Left lobe of liver (tissue), 2 donors: ENCODE measurements around the gene C1orf159. TPM values are rescaled to one million over a fixed set of nuclear protein-coding genes. Genes with fewer than 3 reads are reported as not detected.

Experiments
- ATAC-seq: fragments of 200-7000 bp; cut with Tn5 transposase; one replicate; pipeline ENCODE4 v1.9.1; 2020; ENCODE audit warnings: mild to moderate bottlenecking, moderate library complexity
- DNase-seq: peaks from one replicate; pipeline ENCODE4 v3.0.0-alpha.2; 2020; ENCODE audit warnings: low spot score
- total RNA-seq: library from RNA; stranded (reverse); gene quantifications from one replicate; pipeline ENCODE4 v1.2.1, GENCODE V29; 2021
- donor health status: DM: no; HTN: no; CAD: no; lungs with moderate emphysema.
- donor health status: DM: no; HTN: yes; CAD: no.

The C1orf159 gene
- total RNA-seq, 1 donor from 2014 or later = 8.4 TPM

DNA sequence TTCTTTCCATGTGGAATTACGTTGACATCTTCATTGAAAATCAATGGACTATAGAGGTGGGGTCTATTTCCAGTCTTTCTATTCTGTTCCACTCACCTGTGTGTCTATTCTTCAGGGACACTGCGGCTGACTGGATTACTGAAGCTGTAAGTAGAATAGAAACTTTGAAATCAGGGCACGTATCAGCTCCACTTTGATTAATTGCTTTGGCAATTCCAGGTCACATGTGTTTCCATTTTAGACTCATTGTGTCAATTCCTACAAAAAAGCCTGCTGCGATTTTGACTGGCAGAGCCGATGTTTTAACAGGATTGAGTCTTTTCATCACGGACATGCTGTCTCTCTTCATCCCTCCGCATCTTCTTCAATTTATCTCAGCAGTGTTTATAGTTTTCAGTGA, 20.9 kb downstream of the C1orf159 start:
- ATAC-seq = no peak

DNA sequence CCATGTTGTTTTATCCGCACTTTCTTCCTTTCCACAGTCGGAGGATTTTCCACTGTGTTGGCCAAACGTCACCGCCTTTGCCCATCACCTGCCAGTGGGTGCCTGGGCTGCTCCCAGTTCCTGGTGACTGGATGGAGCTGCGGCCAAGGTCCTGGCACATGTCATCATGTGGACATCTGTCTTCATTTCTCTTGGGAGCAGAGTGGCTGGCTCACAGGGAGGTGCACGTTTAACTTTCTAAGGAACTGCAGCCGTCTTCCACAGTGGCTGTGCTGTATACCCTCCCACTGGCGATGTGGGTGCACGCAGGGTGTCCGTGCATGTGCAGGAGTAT, 22.3 kb downstream of the C1orf159 start:
- ATAC-seq (no peak), DNase-seq (peak; percentile 28)

More for the DNA sequence above, 20.9 kb downstream of the C1orf159 start:
- DNase-seq = peak; percentile 2

DNA sequence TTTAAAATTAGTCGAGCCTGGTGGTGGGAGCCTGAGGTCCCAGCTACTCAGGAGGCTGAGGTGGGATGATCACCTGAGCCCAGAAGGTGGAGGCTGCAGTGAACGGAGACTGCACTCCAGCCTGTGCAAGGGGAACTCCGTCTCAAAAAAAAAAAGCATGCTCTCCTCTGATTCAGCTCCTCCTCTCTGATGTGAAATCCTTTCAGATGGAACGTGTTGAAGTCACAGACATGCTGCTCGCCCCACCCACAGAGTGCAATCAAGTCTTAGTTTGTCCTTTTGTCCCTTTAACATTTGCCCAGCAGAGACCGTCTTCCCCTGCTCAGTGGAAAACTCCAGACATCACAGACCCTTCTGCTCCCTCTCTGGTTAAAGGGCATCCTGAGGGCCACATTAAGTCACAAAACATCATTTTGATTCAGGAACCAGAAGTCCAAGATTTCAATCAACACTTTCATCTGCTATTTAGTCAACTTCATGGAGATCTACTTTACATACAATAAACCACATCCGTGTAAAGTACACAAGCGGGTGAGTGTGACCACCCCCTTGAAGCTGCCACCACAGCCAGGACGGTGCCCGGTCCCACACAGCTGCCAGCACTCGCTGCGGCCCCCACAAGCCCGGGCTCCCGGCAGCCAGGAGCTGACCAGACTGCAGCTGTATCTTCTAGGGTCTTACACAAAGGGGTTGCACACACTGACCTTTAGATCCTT, 22.8 kb downstream of the C1orf159 start:
- ATAC-seq (no peak), DNase-seq (peak; percentile 30)

DNA sequence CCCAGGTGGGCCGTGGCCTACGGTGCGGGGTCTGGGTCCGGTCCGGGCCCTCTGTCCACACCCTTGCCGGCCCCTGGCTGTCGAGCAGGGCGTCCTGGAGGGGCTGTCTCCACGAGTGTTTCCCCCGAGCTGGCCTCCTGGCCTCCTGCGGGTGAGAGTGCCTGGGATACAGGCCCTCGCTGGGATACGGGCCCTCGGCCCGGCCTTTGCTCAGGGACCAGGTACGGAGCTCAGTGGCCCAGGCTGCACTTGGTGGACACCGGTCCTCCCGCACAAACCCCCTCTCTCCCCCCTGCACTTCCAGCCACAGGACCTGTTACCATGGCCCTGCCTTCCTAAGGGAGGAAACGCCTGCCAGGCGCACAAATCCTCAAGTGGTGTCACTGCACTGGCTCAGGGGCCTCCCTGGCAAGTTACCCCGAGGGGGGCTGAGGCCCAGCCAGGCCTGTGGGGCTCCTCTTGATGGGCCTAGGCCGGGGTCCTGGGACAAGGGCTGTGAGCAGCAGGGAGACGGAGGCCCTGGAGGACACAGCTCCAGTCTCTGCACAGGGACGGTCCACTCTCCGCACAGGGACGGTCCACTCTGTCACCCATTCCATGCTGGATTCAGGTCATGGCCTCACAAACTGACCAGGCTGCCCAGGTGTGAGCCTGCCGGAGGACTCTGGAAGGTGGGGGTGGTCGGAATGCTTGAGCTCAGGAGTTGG, 23.6 kb downstream of the C1orf159 start:
- ATAC-seq (no peak), DNase-seq (peak; percentile 28)

DNA sequence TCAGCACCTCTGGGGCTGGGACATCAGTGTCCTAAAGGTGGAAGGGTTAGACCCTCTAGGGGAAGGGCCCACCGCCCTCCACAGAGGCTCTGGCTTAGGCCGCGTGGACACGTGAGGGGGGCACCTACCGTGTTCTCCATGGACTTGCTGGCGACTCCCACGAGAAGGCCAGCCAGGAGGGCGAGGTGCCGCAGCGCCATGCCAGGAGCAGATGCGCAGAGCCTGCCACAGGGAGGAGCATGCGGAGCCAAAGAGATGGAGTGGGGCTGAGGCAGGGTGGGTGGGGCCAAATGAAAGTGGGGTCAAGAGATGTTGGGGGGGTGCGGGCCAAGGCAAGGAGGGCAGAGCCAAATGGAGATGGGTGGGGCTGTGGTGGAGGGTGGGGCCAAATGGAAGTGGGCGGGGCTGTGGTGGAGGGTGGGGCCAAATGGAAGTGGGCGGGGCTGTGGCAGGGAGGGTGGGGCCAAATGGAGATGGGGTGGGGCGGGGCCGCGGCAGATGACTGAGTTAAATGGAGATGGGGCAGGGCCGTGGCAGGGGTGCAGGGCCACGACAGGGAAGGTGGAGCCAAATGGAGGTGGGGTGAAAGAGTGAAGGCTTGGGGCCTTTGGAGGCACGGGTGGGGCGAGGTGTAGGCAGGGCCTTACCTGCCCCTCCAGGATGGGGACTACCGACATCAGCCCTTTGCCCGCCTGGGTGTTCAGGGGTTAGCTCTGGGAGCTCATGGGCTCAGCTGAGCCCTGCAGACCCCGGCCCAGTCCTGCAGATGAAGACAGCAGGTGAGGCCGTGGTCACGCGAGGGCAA, 24.3 kb downstream of the C1orf159 start:
- ATAC-seq = peak; percentile 8
- peak; percentile 44 for DNase-seq

DNA sequence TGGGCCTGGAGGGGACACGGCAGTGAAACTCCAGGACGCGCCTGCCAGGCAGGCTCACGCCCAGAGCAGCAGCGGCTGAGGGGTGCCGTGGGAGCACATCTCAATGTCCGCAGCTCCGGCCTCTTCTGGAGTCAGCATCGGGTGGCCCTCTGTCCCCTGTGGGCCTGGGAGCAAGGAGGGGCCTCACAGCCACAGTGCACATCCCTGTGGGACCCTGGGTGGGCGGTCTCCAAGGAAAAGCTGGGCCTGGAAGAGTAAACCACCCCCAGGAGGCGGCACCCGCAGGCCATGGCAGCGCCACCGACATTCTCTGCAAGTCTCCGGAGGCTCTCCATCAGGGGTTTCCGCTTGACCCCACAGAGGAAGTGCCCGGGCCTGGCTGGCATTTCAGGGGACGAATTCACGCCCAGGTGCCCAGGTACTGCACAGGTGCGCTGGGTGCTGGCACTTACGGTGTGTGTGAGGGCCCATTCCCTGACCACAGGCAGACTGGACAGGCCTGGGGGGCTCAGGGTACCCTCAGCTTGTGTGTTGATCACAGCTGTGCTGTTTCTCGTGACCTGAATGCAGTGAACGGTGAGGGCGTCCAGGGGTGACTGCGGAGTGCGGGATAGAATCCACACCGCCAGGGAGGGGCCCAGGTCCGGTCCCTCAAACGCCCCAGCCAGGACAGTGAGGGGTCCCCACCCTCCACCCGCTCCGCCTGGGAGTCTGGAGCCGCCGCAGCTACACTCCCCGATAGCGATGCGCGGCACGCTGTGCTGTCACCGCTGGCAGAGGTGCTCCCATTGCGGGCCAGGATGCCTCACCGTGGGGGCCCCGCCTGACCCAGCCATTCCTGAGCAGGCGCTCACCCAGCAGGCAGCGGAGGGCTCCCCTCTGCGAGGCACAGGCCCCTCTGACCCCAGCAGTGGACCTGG, 25.2 kb downstream of the C1orf159 start:
- ATAC-seq (no peak), DNase-seq (peak; percentile 42)

DNA sequence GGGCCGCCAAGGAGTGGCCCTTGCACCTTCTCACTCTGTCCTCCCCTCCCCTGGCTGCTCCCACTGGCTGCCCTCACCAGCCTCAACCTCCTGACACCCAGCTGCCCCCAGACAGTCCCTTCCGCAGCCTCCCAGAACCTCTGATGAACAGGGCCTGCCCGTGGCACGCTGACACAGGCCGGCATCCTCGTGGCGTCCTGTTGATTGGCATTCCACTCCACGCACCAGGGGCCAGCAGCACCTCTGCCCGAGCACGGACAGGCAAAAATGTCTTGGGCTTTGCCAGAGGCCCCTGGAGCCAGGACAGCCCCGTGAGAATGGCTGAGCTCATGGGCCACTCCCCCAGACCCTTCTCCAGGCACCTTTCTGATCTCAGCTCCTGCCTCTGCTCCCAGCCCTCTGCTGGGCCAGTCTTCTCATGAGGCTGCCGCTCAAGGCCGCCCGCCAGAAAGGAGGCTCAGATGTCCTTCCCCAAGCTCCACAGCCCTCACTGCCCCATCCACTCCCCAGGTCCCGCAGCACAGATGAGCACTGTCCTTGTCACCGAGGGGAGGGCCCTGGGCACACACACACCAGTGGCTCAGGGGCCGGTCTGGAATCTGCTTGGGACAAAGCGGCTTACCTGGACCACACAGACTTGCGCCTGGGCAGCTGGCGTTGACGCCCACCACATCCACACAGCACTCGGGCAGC, 26.0 kb downstream of the C1orf159 start:
- ATAC-seq (no peak), DNase-seq (peak; percentile 28)

DNA sequence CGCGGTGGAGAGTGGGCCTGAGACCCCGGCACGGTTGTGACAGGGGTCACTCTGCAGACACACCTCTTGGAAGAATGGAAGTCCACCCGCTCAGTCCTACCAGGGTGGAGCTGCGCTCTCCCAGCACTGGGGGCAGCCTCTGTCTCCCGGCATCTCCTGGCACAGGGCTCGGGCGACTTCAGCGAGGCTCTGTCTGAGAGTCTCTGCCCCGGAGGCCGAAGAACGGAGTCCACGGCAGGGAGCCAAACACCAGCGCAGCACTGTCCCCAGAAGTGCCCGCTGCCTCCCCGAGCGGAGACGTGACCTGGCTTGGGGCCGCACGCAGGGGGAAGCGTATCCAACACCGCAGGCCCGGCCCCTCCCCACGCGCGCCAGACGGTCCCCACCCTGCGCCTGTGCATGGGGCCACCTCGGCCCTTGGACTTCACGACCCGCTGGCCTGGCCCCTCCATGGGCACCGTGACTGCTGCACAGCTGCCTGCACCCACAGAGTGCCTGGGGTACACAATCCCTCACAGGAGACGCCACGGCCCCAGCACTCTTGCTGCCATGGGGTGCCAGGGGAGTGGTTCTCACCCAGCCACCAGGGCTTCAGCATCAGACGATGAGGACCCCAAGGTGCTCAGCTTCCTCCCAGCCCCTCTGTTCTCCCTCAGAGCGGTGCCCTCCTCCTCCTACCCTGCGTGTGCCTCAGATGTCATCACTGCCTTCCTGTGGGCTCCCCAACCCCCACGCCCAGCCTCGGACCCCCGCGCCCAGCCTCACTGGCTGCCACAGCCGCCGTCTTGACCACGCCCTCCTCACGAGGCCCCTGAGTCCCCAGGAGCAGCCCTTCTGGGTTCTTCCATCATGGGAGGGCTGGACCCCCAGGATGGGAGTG, 26.8 kb downstream of the C1orf159 start:
- ATAC-seq (no peak), DNase-seq (peak; percentile 39)

DNA sequence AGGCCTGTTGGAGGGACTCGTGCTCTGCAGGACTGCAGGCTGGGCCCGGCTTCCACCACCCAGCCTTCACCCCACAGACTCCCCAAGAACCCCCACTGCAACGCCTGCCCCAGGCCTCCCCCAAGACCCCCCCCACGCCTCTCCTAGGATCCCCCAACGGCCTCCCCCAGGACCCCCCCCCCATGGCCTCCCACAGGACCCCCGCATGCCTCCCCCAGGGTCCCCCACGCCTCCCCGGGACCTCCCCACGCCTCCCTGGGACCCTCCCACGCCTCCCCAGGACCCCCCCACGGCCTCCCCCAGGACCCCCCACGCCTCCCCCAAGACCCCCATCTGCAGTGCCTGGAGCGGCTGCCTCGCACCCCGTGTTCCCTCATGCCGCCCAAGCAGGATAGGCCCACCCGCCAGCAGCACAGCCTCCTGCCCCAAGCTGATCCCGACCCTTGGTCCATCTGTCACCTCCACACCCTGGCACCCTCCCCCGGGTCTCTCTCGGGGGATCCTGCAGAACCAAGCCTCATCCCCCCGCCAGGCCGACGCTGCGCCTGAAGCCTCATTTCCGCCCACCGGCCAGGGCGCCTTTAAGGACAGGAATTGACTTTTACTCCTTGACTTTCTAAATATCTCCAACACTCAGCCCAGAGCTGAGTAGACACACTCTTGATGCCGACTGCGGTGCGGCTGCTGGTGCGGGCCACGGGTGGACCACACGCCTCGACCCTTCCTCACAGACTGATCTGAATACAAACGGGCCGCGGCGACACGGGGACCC, 27.7 kb downstream of the C1orf159 start:
- no peak for ATAC-seq
- DNase-seq = peak; percentile 39

DNA sequence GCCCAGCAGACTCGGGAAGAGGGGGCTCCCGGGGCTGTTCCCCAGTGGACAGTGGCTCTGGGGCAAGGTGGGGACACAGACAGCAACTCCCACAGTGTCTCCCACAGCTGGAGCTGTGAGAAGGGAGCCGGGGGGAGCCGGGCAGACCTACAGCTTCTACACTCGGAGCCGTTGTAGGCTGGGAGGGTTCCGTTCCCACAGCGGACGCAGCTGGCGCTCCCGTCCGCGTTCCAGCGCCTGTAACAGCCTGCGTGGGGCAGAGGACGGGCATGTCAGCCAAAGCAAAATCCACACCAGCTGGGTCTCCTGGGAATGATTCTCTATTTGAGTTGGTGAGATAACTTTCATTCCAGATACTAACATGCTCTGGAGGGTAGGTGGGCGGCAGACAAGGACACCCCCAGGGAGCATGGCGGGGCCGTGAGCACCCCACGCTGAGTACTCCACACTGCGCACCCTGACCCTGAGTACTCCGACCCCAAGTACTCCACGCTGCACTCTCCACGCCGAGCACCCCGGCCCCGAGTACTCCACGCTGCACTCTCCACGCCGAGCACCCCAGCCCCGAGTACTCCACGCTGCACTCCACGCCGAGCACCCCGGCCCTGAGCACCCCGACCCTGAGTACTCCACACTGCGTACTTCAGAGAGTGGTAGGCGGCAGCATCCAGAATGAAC, 28.4 kb downstream of the C1orf159 start:
- ATAC-seq (no peak), DNase-seq (peak; percentile 40)

DNA sequence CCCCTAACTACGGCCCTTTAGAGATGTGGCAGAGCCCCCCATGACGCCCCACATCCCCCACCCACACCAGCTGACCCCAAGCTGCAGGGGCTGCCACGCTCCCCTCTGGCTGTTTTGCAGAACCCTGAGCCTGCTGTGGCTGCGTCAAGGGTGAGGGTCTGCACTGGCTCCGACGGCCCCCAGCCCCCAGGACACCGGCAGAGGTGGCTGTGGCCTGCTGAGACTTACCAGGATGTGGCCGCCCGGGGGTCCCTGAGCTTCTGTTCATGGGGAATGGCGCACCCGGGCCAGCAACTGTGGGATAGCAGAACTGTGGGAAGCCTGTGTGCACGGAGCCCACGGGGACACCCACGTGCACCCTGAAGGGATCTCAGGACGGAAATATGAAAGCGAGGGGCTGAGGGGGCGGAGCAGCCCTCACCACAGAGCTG, 29.0 kb downstream of the C1orf159 start:
- no peak for ATAC-seq
- peak; percentile 38 for DNase-seq

DNA sequence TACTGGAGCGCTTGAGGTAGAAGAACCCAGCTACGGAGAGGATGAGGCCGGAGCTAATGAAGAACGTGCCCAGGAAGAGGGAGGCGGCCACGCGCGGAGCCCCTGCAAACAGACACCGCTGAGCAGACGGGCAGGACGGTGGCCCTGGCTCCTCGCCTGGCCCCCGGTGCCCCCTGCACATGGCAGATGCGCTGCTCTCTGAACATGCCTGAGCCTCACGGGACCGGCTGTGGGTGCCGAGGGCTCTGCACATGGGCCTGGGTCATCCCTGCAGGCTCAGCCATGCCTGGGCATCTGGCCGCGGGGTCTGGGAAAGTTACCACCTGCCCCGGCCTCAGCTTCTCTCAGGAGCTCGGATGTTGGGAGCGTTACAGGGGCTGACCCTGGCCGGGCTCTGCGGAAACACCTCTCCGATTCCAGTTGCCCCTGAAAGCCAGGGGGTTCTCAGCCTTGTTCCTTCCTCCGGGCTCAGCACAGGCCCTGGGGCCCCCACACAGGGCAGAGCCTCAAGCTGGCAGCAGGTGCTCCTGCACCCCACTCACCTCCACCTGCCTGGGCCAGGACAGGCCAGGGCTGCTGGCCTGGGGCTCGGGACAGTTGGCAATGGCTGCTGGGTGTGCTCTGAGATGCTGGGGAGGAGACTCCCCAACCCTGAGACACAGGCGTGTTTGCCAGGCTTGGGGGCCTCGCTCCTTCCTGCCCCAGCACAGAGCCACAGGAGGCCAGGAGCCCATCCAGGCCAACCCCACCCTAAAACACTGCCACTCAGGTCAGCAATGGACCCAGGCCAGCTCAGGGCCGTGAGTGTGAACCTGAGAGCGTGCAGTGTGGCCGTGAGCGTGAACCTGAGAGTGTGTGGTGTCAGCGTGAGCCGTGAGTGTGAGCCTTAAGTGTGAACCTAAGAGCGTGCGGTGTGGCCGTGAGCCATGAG, 29.7 kb downstream of the C1orf159 start:
- peak; percentile 44 for DNase-seq
- ATAC-seq = no peak

DNA sequence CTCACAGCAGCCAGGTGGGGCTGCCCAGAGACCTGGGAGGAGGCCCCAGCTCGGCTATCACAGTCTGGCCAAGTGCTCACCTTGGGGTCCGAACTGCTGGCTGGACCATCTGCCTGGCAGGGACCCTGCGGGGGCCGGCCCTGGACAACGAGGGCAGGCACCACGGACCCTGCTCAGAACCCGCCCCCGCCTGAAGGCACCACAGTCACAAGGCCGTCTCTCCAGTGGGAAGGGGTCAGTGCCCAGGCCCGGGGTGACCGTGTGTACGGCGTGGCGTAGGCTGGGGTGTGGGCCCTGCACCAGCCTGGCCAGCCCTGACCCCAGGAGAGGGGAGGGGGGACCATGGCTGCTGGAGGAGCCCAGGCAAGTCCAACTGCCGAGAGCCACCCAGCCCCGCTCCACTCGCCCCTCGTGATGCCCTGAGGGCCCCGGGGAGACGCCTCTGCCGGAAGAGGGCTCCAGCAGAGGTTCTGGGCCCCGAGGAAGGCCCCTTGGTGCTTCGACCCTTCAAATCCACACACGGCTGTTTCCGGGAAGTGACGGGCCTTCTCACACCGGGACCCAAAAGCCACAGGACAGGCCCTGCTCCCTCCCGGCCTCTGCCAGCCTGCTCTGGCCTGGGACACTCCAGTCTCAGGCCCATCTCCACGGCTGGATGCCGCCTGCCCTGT, 30.6 kb downstream of the C1orf159 start:
- ATAC-seq = no peak
- DNase-seq = no peak

DNA sequence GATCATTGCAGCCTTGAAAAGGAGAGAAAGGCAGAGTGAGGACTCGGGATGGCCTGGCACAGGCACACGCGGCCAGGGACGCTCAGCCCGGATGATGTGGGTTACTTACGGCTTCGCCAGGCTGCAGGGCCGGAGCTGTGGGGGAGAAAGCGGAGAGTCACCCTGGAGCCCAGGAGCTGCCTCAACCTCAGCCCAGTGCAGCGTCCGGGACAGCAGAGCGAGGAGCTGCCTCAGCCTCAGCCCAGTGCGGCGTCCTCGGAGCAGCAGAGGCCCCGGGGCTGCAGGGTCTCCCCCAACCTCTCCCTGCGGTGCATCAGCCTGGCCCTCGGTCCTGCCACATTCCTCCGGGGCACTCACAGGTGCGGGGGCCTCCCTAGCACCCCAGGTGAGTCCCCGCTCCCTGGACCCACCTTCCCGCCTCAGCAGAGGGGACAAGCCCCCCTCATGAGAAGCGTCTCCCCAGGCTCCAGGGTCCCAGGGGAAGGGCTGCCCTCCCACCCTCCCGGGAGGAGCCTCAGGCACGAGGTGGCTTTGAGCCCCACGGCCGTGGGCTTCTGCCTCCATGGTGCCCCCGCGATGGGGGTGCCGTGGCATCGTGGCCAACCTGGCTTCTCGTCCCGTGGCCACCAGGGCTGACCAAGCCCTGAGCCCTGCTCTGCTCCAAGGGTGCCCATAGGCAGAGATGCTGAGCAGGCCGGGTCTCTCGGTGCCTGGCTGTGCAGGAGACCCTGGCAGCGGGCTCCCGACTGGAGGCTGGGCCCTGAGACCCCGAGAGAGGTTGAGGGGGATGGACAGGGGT, 31.3 kb downstream of the C1orf159 start:
- DNase-seq (no peak), ATAC-seq (no peak)
